PC-9 (cell line): Measurements from ENCODE around the gene PLCL2.

ENCODE experiments used
- EZH2 ChIP-seq: fragments of 200-600 bp; sonication (generic); IDR thresholded peaks from 2 replicates; pipeline ENCODE4 v1.8.0; 2017; ENCODE audit warnings: antibody characterized with exemption, low read depth
- TF ChIP-seq, protein P1 (sequence below): fragments of 200-600 bp; sonication (generic); conservative IDR thresholded peaks from 2 replicates; pipeline ENCODE4 v1.6.1; 2017; ENCODE audit warnings: mixed run types, antibody characterized with exemption, mild to moderate bottlenecking, moderate library complexity

GRCh38 chr3:16864610-16865313 lies 20.0 kb upstream of the PLCL2 start:
- TF ChIP-seq, protein P1, sequence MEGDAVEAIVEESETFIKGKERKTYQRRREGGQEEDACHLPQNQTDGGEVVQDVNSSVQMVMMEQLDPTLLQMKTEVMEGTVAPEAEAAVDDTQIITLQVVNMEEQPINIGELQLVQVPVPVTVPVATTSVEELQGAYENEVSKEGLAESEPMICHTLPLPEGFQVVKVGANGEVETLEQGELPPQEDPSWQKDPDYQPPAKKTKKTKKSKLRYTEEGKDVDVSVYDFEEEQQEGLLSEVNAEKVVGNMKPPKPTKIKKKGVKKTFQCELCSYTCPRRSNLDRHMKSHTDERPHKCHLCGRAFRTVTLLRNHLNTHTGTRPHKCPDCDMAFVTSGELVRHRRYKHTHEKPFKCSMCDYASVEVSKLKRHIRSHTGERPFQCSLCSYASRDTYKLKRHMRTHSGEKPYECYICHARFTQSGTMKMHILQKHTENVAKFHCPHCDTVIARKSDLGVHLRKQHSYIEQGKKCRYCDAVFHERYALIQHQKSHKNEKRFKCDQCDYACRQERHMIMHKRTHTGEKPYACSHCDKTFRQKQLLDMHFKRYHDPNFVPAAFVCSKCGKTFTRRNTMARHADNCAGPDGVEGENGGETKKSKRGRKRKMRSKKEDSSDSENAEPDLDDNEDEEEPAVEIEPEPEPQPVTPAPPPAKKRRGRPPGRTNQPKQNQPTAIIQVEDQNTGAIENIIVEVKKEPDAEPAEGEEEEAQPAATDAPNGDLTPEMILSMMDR = no peak
- TF ChIP-seq EZH2 = no peak
